Liver (tissue), 9 donors: ENCODE results near the gene CACNB1. TPM values are rescaled to one million over a fixed set of nuclear protein-coding genes. Genes with fewer than 3 reads are reported as not detected.

ENCODE experiments used
- DNase-seq: peaks from one replicate; pipeline ENCODE4 v3.0.0-alpha.2; 2017; ENCODE audit warnings: low spot score
- H3K27ac ChIP-seq, 2 donors: one replicate each; pipeline ENCODE4 v1.7.0; 2013; ENCODE audit warnings: inconsistent platforms in 2 of 2, low read length in 2 of 2, control low read depth in 1 of 2, low read depth in 1 of 2, mild to moderate bottlenecking in 1 of 2
- H3K27me3 ChIP-seq, 4 donors: one replicate each; pipeline versions ENCODE4 v1.6.1 to v1.7.0; 2013; ENCODE audit warnings: low read length in 3 of 4, inconsistent platforms in 1 of 4, mild to moderate bottlenecking in 1 of 4, moderate library complexity in 1 of 4; ENCODE audit not compliant: control insufficient read depth in 4 of 4, insufficient read depth in 4 of 4
- H3K36me3 ChIP-seq, 4 donors: one replicate each; pipeline versions ENCODE4 v1.6.1 to v1.7.0; 2013; ENCODE audit warnings: low read length in 3 of 4, mild to moderate bottlenecking in 3 of 4, low read depth in 1 of 4, moderate library complexity in 1 of 4; ENCODE audit not compliant: control insufficient read depth in 4 of 4, insufficient read depth in 3 of 4
- H3K4me1 ChIP-seq, 4 donors: one replicate each; pipeline versions ENCODE4 v1.6.1 to v1.7.0; 2013; ENCODE audit warnings: low read length in 3 of 4, mild to moderate bottlenecking in 3 of 4, moderate library complexity in 1 of 4; ENCODE audit not compliant: control insufficient read depth in 4 of 4, insufficient read depth in 4 of 4
- H3K4me3 ChIP-seq, 3 donors: one replicate each; pipeline versions ENCODE4 v1.6.1 to v1.7.0; 2013; ENCODE audit warnings: low read length in 3 of 3, control low read depth in 1 of 3, low read depth in 1 of 3, mild to moderate bottlenecking in 1 of 3
- H3K9ac ChIP-seq, 2 donors: one replicate each; pipeline ENCODE4 v1.7.0; 2013; ENCODE audit warnings: low read length in 2 of 2, mild to moderate bottlenecking in 2 of 2, moderate library complexity in 2 of 2, control low read depth in 1 of 2, low read depth in 1 of 2
- H3K9me3 ChIP-seq, 4 donors: one replicate each; pipeline versions ENCODE4 v1.6.1 to v1.7.0; 2013; ENCODE audit warnings: low read length in 3 of 4; ENCODE audit not compliant: control insufficient read depth in 4 of 4
- ATF3 ChIP-seq: IDR thresholded peaks from 2 replicates; pipeline ENCODE4 v1.6.1; 2016; ENCODE audit warnings: antibody characterized with exemption
- CTCF ChIP-seq: fragments of 150-350 bp; IDR thresholded peaks from 2 replicates; pipeline ENCODE4 v1.5.1; 2017; ENCODE audit warnings: improper control_type of control experiment, low read depth, low read length; ENCODE audit not compliant: missing input control
- EGR1 ChIP-seq, 2 donors: IDR thresholded peaks; 2 replicates each; pipeline ENCODE4 v1.6.1; 2016 to 2018; ENCODE audit warnings: antibody characterized with exemption in 2 of 2, low read depth in 2 of 2
- GABPA ChIP-seq, 2 donors: IDR thresholded peaks in 1 of 2; conservative IDR thresholded peaks in 1 of 2; 2 replicates each; pipeline ENCODE4 v1.6.1; 2016; ENCODE audit warnings: antibody characterized with exemption in 2 of 2, mild to moderate bottlenecking in 1 of 2, moderate library complexity in 1 of 2
- HNF4A ChIP-seq, 2 donors: conservative IDR thresholded peaks; 2 replicates each; pipeline ENCODE4 v1.6.1; 2016; ENCODE audit warnings: antibody characterized with exemption in 2 of 2, mild to moderate bottlenecking in 2 of 2
- HNF4G ChIP-seq: IDR thresholded peaks from 2 replicates; pipeline ENCODE4 v1.6.1; 2016; ENCODE audit warnings: antibody characterized with exemption
- JUND ChIP-seq, 2 donors: IDR thresholded peaks; 2 replicates each; pipeline ENCODE4 v1.6.1; 2016; ENCODE audit warnings: antibody characterized with exemption in 2 of 2
- MAX ChIP-seq: IDR thresholded peaks from 2 replicates; pipeline ENCODE4 v1.6.1; 2016; ENCODE audit warnings: antibody characterized with exemption
- NR2F2 ChIP-seq: IDR thresholded peaks from 2 replicates; pipeline ENCODE4 v1.6.1; 2016; ENCODE audit warnings: antibody characterized with exemption
- RAD21 ChIP-seq, 2 donors: IDR thresholded peaks; 2 replicates each; pipeline ENCODE4 v1.6.1; 2016; ENCODE audit warnings: antibody characterized with exemption in 2 of 2, mild to moderate bottlenecking in 2 of 2
- REST ChIP-seq: IDR thresholded peaks from 2 replicates; pipeline ENCODE4 v1.6.1; 2016; ENCODE audit warnings: antibody characterized with exemption, mild to moderate bottlenecking
- RXRA ChIP-seq, 2 donors: IDR thresholded peaks; 2 replicates each; pipeline ENCODE4 v1.6.1; 2017 to 2018; ENCODE audit warnings: antibody characterized with exemption in 2 of 2, mild to moderate bottlenecking in 1 of 2
- SP1 ChIP-seq: IDR thresholded peaks from 2 replicates; pipeline ENCODE4 v1.6.1; 2018; ENCODE audit warnings: antibody characterized with exemption, mild to moderate bottlenecking
- TAF1 ChIP-seq: conservative IDR thresholded peaks from 2 replicates; pipeline ENCODE4 v1.6.1; 2016; ENCODE audit warnings: antibody characterized with exemption, mild to moderate bottlenecking
- ZBTB33 ChIP-seq: IDR thresholded peaks from 2 replicates; pipeline ENCODE4 v1.6.1; 2016; ENCODE audit warnings: antibody characterized with exemption
- WGBS: extraction: QIAGEN DNeasy Blood & Tissue Kit; methylation state at CpG from one replicate; pipeline ENCODE4 v1.1.7; 2013; 5-methylcytosine and 5-hydroxymethylcytosine counted together
- polyA plus RNA-seq, 2 donors: library from polyadenylated mRNA; stranded (reverse) in 1 of 2; unstranded in 1 of 2; fragments of 200-250 nt in 1 of 2; fragments of >200 nt in 1 of 2; fragmentation: Nextera tagmentation in 1 of 2; extraction: Ambion mirVana in 1 of 2; gene quantifications; one replicate each; pipeline versions ENCODE4 v1.2.1 to v1.2.3, GENCODE V29; 2013 to 2015
- total RNA-seq, 2 donors: library from RNA; depleted of rRNA; stranded (reverse); fragments of >200 nt; gene quantifications; one replicate each; pipeline ENCODE4 v1.2.3, GENCODE V29; 2014
- donor health status: healthy.
- donor health status: healthy.
- donor health status: healthy.
- donor health status: healthy.
- donor health status: healthy.

CACNB1 gene
- total and polyA plus RNA-seq, 4 donors, result 0.05 to 1.3 (median 0.26) TPM

GRCh38 chr17:39213852-39214251, 16.4 kb upstream of the CACNB1 start:
- 81% methylated on average over 9 of the region's 9 CpGs for WGBS
- H3K27ac ChIP-seq, result no peak overlapping the region

More at GRCh38 chr17:39213852-39214251, 16.4 kb upstream of the CACNB1 start:
- Histone ChIP-seq H3K9me3 (no peaks in the 10 kb centered on the region), H3K4me3 (no peak overlapping the region), H3K36me3 (no peaks in the 10 kb centered on the region), H3K9ac (no peak overlapping the region), H3K27me3 (peaks cover 0 to 1% (median 0%) of the 10 kb centered on the region in 4 donors), H3K4me1 (peaks cover 0 to 5% (median 1%) of the 10 kb centered on the region in 4 donors)
- no peak for DNase-seq
- no peak for TF ChIP-seq JUND (IDR thresholded peaks at IDR 0.05)
- no peak for TF ChIP-seq SP1
- TF ChIP-seq CTCF, result no peak
- TF ChIP-seq RXRA (IDR thresholded peaks at IDR 0.05), result no peak
- TF ChIP-seq RAD21 (IDR thresholded peaks at IDR 0.05), result no peak
- TF ChIP-seq NR2F2, result no peak
- no peak for TF ChIP-seq EGR1 (IDR thresholded peaks at IDR 0.05; ENCODE audit: low read depth in 2 of 2)
- no peak for TF ChIP-seq GABPA (IDR thresholded peaks at IDR 0.05 in 1 of 2, conservative IDR thresholded peaks at IDR 0.05 in 1 of 2)
- no peak for TF ChIP-seq HNF4G
- no peak for TF ChIP-seq ZBTB33
- no peak for TF ChIP-seq ATF3
- no peak for TF ChIP-seq HNF4A (conservative IDR thresholded peaks at IDR 0.05)
- TF ChIP-seq MAX, result no peak
- no peak for TF ChIP-seq TAF1
- TF ChIP-seq REST, result no peak
